Measurements from ENCODE around the gene FBRSL1. TPM values are rescaled to one million over a fixed set of nuclear protein-coding genes. Genes with fewer than 3 reads are reported as not detected.
"Not testable (repeated sequence)": the region's sequence is repeated elsewhere in the genome, so short reads cannot be mapped to it uniquely, and the experiment has no call there.

The FBRSL1 gene
- total RNA-seq = 50.3 and 58.7 TPM in 2 replicates

DNA sequence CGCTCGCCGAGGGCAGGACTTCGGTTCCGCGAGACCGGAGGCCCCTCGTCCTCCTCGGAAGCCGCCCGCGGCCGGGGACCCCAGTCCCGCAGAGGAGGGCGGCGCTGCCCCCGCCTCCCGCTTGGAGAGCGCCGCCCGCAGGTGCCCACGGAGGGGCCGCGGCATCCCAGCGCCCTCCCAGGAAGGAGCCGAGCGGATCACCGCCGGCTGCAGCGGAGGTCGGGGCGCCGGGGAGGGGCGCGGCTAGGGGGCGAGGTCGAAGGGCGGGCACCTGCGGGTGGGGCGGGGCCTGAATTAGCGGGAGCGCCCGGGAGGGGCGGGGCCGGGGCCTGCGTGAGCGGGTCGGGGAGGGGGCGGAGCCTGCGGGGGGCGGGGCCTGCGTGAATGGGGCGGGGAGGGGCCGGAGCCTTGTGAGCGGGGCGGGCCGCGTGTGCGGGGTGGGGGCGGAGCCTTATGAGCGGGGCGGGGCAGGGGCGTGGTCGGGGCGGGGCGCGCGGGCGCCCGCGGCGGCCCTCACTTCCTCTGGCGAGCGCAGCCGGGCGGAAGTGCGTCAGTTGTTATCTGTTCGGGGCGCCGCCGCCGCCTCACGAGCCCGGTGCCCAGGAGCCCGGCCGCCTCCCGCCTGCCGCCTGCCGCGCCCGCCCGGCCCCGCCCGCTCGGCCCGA, at the start of gene FBRSL1:
FBRSL1 (plus strand) TSS at position 550 of the 665 bp plus-strand sequence.
- peak; percentile 82 for ATAC-seq (ENCODE audit: low read depth)
- peak; percentile 83 for DNase-seq
- peak within 1 kb of the TSS; percentile 84 for H3K4me3 Mint-ChIP-seq
- H3K36me3 Mint-ChIP-seq (ENCODE audit: low read depth) = peaks cover 14% of the 10 kb centered on the region
- intact Hi-C loops (cut with micrococcal nuclease) = loop anchor here (1.0 to 5.0 kb wide), 10 partner anchors 8 to 402 kb away; partner anchors contain the start of genes POLE and PXMP2
- H3K9me3 Mint-ChIP-seq = no peaks in the 10 kb centered on the region
- H3K4me1 Mint-ChIP-seq = peaks cover 64% of the 10 kb centered on the region
- POLR2A ChIA-PET = interaction anchor here (1.0 to 1.6 kb wide), 6 partner anchors 13 to 75 kb away, joined by 3 to 11 read pairs (median 6); no protein-coding TSS in a partner anchor
- no peaks in the 10 kb centered on the region for H3K27me3 Mint-ChIP-seq
- CTCF ChIA-PET = interaction anchor here (1.1 kb wide), 1 partner anchor 59 kb away, joined by 4 read pairs; no protein-coding TSS in a partner anchor
- H3K27ac Mint-ChIP-seq = peak within 1 kb of the TSS; percentile 92
- TF ChIP-seq, protein P1, sequence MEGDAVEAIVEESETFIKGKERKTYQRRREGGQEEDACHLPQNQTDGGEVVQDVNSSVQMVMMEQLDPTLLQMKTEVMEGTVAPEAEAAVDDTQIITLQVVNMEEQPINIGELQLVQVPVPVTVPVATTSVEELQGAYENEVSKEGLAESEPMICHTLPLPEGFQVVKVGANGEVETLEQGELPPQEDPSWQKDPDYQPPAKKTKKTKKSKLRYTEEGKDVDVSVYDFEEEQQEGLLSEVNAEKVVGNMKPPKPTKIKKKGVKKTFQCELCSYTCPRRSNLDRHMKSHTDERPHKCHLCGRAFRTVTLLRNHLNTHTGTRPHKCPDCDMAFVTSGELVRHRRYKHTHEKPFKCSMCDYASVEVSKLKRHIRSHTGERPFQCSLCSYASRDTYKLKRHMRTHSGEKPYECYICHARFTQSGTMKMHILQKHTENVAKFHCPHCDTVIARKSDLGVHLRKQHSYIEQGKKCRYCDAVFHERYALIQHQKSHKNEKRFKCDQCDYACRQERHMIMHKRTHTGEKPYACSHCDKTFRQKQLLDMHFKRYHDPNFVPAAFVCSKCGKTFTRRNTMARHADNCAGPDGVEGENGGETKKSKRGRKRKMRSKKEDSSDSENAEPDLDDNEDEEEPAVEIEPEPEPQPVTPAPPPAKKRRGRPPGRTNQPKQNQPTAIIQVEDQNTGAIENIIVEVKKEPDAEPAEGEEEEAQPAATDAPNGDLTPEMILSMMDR (IDR thresholded peaks at IDR 0.05) = no peak

DNA sequence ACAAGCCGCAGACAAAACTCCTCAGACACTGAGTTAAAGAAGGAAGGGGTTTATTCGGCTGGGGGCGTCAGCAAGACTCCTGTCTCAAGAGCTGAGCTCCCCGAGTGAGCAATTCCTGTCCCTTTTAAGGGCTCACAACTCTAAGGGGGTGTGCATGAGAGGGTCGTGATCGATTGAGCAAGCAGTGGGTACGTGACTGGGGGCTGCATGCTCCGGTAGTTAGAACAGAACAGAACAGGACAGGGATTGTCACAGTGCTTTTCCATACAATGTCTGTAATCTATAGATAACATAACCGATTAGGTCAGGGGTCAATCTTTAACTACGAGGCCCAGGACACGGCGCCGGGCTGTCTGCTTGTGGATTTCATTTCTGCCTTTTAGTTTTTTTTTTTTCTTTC, 49.5 kb upstream of the FBRSL1 start:
- CTCF ChIA-PET = interaction anchor here (0.8 to 1.7 kb wide), 3 partner anchors 22 to 29 kb away, joined by 3 to 9 read pairs (median 4); no protein-coding TSS in a partner anchor
- H3K36me3 Mint-ChIP-seq (ENCODE audit: low read depth); H3K27ac Mint-ChIP-seq; H3K9me3 Mint-ChIP-seq; DNase-seq; ATAC-seq (ENCODE audit: low read depth); H3K4me3 Mint-ChIP-seq; H3K27me3 Mint-ChIP-seq: not testable (repeated sequence)
- H3K4me1 Mint-ChIP-seq = peaks cover 66% of the 10 kb centered on the region
- intact Hi-C loops (cut with micrococcal nuclease) = loop anchor here (10.0 kb wide), 1 partner anchor 366 kb away; no protein-coding TSS in a partner anchor
- POLR2A ChIA-PET = interaction anchor here (1.2 kb wide), 1 partner anchor 48 kb away, joined by 3 read pairs; no protein-coding TSS in a partner anchor

DNA sequence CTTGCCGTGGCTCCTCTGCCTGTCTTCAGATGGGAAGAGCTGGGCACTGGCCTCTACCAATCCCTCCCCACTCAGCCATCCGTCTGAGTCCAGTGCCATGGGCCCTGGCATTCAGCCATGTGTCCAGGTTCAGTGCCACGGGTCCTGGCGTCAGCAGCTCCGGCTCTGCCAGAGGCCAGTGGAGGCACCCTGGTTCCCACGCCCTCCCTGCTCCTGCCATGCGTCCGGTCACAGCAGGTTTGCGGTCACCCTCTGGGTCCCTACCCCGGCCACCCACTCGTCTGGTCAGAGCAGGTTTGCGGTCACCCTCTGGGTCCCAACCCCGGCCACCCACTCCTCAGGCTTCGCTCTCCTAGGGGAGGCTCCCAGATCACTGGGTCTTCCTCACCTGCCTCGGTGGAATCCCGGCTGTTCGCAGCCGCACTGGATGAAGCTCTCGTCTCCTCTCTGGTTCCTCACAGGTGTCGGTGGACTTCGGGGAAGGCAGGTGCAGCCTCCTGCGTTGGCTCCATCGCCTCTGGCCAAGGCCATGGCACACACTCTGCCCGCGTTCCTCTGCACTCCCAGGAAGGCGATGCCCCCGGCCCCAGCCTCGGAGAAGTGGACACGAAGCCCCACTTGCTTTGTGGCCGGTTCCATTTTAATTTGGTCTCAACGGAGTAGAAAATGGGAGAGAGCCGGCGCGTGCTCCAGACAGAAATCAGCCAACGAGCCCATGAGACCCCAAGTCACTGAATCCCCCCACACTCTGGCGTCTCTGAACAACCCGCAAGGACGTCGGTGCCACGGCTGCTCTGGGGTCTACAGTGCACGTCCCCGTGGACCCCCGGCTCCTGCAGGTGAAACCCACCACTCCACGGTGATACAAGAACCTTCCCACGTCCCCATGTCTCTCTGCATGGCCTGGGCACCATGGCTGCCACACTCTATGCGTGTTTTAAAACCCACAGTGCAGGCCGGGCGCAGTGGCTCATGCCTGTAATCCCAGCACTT, 47.8 kb upstream of the FBRSL1 start:
- H3K9me3 Mint-ChIP-seq = no peaks in the 10 kb centered on the region
- DNase-seq (no peak), ATAC-seq (ENCODE audit: low read depth) (no peak)
- TF ChIP-seq, protein P1 (IDR thresholded peaks at IDR 0.05) = no peak
- H3K36me3 Mint-ChIP-seq (ENCODE audit: low read depth) = no peaks in the 10 kb centered on the region
- no peak overlapping the region for H3K27ac Mint-ChIP-seq
- intact Hi-C loops (cut with micrococcal nuclease) = loop anchor here (10.0 kb wide), 1 partner anchor 367 kb away; no protein-coding TSS in a partner anchor
- peaks cover 68% of the 10 kb centered on the region for H3K4me1 Mint-ChIP-seq
- ChIA-PET CTCF (interaction anchor here (1.2 kb wide), 1 partner anchor 81 kb away, joined by 4 read pairs; no protein-coding TSS in a partner anchor), POLR2A (no interaction called here)
- no peaks in the 10 kb centered on the region for H3K27me3 Mint-ChIP-seq
- no peak overlapping the region for H3K4me3 Mint-ChIP-seq

DNA sequence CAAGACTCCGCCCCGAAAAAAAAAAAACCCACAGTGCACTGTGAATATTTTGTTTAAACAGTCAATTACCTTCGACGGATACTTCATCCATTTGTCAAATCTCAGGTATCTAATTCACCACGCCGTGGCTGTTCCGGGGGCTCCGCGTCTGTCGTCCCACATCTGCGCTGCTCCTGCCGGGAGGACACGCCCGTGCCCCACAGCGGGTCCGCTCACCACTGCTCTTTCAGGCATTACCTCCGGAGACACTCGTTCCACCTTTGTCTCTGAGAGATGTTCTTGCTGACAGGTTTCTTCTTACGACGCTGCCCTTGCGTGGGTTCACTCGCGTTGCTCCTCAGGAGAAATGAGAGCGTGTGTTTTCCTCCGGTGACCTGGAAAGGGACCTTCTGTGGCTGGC, 46.9 kb upstream of the FBRSL1 start:
- POLR2A ChIA-PET = no interaction called here
- H3K4me3 Mint-ChIP-seq = no peak overlapping the region
- peak overlapping the region; percentile 98 for H3K27ac Mint-ChIP-seq

DNA sequence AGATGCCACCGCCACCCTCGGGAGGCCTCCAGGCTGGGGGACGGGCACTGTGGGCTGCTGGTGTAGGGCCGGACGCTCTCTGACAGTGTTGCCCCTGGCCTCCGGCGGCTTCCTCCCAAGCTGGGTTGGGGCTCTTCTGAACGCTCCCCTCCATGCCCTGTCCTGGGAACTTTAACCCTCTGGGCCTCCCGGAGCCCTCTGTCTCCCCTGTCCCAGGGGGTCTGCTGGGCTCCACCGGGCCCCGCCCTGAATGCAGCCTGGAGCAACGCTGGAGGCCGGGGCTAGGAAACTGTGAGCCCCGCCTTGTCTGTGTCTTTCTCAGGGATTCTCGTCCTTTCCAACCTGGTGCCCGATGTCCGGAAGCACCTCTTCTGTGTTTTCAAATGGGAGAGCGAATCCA, 45.7 kb upstream of the FBRSL1 start:
- DNase-seq (no peak), ATAC-seq (ENCODE audit: low read depth) (no peak)
- ChIA-PET POLR2A (no interaction called here), CTCF (no interaction called here)
- Mint-ChIP-seq H3K36me3 (ENCODE audit: low read depth) (no peaks in the 10 kb centered on the region), H3K4me1 (peaks cover 63% of the 10 kb centered on the region), H3K4me3 (no peak overlapping the region), H3K27me3 (no peaks in the 10 kb centered on the region), H3K9me3 (no peaks in the 10 kb centered on the region), H3K27ac (peak overlapping the region; percentile 98)
- TF ChIP-seq, protein P1 (IDR thresholded peaks at IDR 0.05) = no peak
- intact Hi-C loops (cut with micrococcal nuclease) = loop anchor here (2.0 to 10.0 kb wide), 3 partner anchors 13 to 369 kb away; no protein-coding TSS in a partner anchor

More for the DNA sequence above, 46.9 kb upstream of the FBRSL1 start:
- intact Hi-C loops (cut with micrococcal nuclease) = loop anchor here (10.0 kb wide), 1 partner anchor 368 kb away; no protein-coding TSS in a partner anchor
- Mint-ChIP-seq H3K36me3 (ENCODE audit: low read depth) (no peaks in the 10 kb centered on the region), H3K9me3 (no peaks in the 10 kb centered on the region), H3K27me3 (no peaks in the 10 kb centered on the region), H3K4me1 (peaks cover 62% of the 10 kb centered on the region)
- CTCF ChIA-PET = no interaction called here
- ATAC-seq (ENCODE audit: low read depth) (no peak), DNase-seq (no peak)
- TF ChIP-seq, protein P1 (IDR thresholded peaks at IDR 0.05) = no peak
